ENCODE measurements around the gene CUBN.

DNA sequence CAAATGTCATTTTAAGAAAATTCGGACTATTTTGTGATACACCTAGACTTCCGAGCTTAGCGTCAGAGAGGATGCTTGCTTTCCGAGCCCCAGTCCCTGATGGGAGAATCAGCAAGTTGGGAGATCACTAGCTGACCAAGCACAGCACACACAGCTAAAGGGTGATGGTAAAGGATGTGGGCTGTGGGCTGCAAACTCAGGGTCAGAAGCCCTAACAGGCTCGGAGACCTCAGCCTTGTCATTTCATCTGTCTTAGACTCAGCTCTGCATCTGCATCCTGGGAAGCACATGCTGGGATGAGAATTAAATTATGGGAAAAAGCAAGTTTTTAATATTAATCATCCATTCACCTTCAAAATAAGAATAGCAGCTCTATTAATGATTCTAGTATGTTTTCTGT, 3.3 kb downstream of the CUBN start:
- TF ChIP-seq CTCF (IDR thresholded peaks at IDR 0.05) (no peak), REST (IDR thresholded peaks at IDR 0.05; ENCODE audit: insufficient read depth in 1 of 2, low read depth in 2 of 2, low read length in 1 of 2) (no peak), POLR2AphosphoS5 (IDR thresholded peaks at IDR 0.05; ENCODE audit: low read depth, low read length) (no peak), SIN3A (IDR thresholded peaks at IDR 0.05; ENCODE audit: borderline replicate concordance, insufficient read depth, low read depth, low read length) (no peak)

Data from Panc1 (cell line).